ENCODE results near the gene SCGB1D1.
A peak's percentile ranks its signal among the peaks of the same experiment; 100 is the strongest.

Gene SCGB1D1

DNA sequence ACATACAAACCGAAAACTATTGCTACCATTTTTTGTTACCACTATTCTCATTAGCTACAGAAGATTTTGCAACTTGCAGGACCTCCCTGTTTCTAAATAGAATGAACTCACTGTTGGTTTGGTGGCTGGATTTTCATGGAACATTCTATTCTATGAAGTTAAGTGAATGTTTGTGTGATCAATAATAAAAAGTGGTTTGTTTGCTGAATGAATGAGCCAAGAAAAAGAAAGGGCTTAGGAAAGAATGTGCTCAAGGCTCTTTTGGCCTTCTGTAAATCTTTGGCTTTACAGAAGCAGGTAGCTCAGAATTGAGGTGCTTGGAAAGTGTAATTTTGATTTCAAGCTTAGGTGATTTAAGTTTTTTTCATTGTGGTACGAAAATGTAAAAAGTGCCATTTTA lies 46.2 kb downstream of the SCGB1D1 start:
- no peak overlapping the region for H3K4me2 ChIP-seq (ENCODE audit: low read length)
- no peaks in the 10 kb centered on the region for H3K79me2 ChIP-seq
- H3K4me1 ChIP-seq = no peaks in the 10 kb centered on the region
- H3K9me3 ChIP-seq (ENCODE audit: control insufficient read depth, low read length) = no peaks in the 10 kb centered on the region
- no peak for TF ChIP-seq CTCF (IDR thresholded peaks at IDR 0.05)
- no peaks in the 10 kb centered on the region for H3K36me3 ChIP-seq (ENCODE audit: control insufficient read depth, insufficient read depth, low read length)
- H3K9ac ChIP-seq = no peak overlapping the region
- H3K27ac ChIP-seq = no peak overlapping the region
- H2AFZ ChIP-seq = no peak overlapping the region
- H3K4me3 ChIP-seq (ENCODE audit: low read depth, low read length) = no peak overlapping the region
- H3K27me3 ChIP-seq (ENCODE audit: control insufficient read depth, insufficient read depth, low read length) = no peaks in the 10 kb centered on the region

DNA sequence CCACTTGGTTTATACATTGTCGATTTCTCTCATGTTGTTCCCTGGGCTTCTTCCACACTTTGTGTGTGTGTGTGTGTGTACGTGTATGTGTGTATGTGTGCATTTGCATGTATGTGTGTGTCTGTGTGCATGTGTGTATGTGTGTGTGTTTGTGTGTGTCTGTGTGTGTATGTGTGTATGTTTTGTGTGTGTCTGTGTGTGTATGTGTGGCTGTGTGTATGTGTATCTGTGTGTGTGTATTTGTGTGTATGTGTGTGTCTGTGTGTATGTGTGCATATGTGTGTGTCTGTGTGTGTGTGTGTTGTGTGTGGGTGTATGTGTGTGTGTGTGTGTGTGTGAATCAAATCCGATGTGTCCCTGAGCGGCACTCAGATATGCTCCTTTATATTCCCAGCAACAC lies 47.5 kb downstream of the SCGB1D1 start:
- no peak for TF ChIP-seq CTCF (IDR thresholded peaks at IDR 0.05)

DNA sequence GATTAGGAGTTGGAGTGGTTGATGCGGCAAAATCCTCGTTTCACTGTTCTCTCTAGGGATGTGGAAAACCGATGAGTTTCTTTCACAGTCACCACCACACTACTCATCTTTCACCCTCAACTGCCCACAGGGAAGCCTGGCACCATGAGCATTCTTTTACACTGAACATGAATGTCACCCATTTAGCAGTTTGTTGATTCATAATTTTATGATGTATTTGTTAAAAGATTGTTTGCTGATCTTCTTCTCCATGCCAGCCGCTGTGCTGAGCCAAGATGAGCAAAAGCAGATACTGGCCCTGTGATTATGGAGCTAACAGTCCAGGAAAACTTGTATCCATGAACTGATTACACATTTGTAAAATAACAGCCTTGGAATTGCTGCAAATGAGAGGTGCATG lies 48.1 kb downstream of the SCGB1D1 start:
- no peak overlapping the region for H3K27ac ChIP-seq
- no peak for TF ChIP-seq CTCF (IDR thresholded peaks at IDR 0.05)
- H3K27me3 ChIP-seq (ENCODE audit: control insufficient read depth, insufficient read depth, low read length) = no peaks in the 10 kb centered on the region
- no peaks in the 10 kb centered on the region for H3K79me2 ChIP-seq
- no peak overlapping the region for H3K4me3 ChIP-seq (ENCODE audit: low read depth, low read length)
- no peaks in the 10 kb centered on the region for H3K36me3 ChIP-seq (ENCODE audit: control insufficient read depth, insufficient read depth, low read length)
- no peak overlapping the region for H2AFZ ChIP-seq
- no peak overlapping the region for H3K4me2 ChIP-seq (ENCODE audit: low read length)
- H3K9me3 ChIP-seq (ENCODE audit: control insufficient read depth, low read length) = no peaks in the 10 kb centered on the region
- H3K4me1 ChIP-seq = peaks cover 4% of the 10 kb centered on the region
- H3K9ac ChIP-seq = no peak overlapping the region

More for the DNA sequence above, 47.5 kb downstream of the SCGB1D1 start:
- Histone ChIP-seq H3K4me1 (peaks cover 4% of the 10 kb centered on the region), H3K79me2 (no peaks in the 10 kb centered on the region), H2AFZ (no peak overlapping the region), H3K4me2 (ENCODE audit: low read length) (no peak overlapping the region), H3K27ac (no peak overlapping the region), H3K36me3 (ENCODE audit: control insufficient read depth, insufficient read depth, low read length) (no peaks in the 10 kb centered on the region), H3K4me3 (ENCODE audit: low read depth, low read length) (no peak overlapping the region), H3K9ac (no peak overlapping the region), H3K9me3 (ENCODE audit: control insufficient read depth, low read length) (no peaks in the 10 kb centered on the region), H3K27me3 (ENCODE audit: control insufficient read depth, insufficient read depth, low read length) (no peaks in the 10 kb centered on the region)

- peaks cover 4% of the 10 kb centered on the region for H3K4me1 ChIP-seq
- no peaks in the 10 kb centered on the region for H3K79me2 ChIP-seq
- TF ChIP-seq CTCF (IDR thresholded peaks at IDR 0.05) = no peak
- H2AFZ ChIP-seq = no peak overlapping the region
- H3K4me3 ChIP-seq (ENCODE audit: low read depth, low read length) = no peak overlapping the region
- H3K27ac ChIP-seq = no peak overlapping the region
- no peaks in the 10 kb centered on the region for H3K27me3 ChIP-seq (ENCODE audit: control insufficient read depth, insufficient read depth, low read length)
- no peak overlapping the region for H3K9ac ChIP-seq
- no peak overlapping the region for H3K4me2 ChIP-seq (ENCODE audit: low read length)
- H3K9me3 ChIP-seq (ENCODE audit: control insufficient read depth, low read length) = no peaks in the 10 kb centered on the region
- no peaks in the 10 kb centered on the region for H3K36me3 ChIP-seq (ENCODE audit: control insufficient read depth, insufficient read depth, low read length)
Observed at GRCh38 chr11:62241095-62241494, 51.1 kb downstream of the SCGB1D1 start.

DNA sequence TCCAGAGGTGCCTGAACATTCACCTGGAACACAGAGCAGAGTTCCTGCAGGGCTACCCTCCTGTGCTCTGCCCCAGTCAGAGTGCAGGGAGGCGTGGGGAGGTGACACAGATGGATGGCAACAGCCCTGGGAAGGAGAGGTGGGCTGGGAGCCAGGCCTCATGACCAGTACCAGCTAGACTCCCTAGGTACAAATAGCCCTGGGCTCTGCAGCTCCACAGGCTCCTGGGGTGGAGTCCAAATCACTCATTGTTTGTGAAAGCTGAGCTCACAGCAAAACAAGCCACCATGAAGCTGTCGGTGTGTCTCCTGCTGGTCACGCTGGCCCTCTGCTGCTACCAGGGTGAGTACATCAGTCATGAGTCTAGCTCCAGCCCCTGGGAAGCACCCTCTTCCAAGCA lies 52.0 kb downstream of the SCGB1D1 start, which contains the start of gene SCGB1D2:
Gene SCGB1D2 (plus strand): TSS at position 219 of the 400 bp plus-strand sequence. CDS start 69 bp downstream, at position 288.
- Histone ChIP-seq H3K4me3 (ENCODE audit: low read depth, low read length) (no peak within 1 kb of the TSS), H3K79me2 (no peaks in the 10 kb centered on the region), H3K9me3 (ENCODE audit: control insufficient read depth, low read length) (no peaks in the 10 kb centered on the region), H3K27me3 (ENCODE audit: control insufficient read depth, insufficient read depth, low read length) (no peaks in the 10 kb centered on the region), H3K27ac (peak within 1 kb of the TSS; percentile 15), H3K4me1 (peaks cover 4% of the 10 kb centered on the region), H3K36me3 (ENCODE audit: control insufficient read depth, insufficient read depth, low read length) (no peaks in the 10 kb centered on the region), H3K9ac (no peak within 1 kb of the TSS), H3K4me2 (ENCODE audit: low read length) (no peak within 1 kb of the TSS), H2AFZ (no peak within 1 kb of the TSS)
- TF ChIP-seq CTCF (IDR thresholded peaks at IDR 0.05) = no peak

Measured in parathyroid adenoma (tissue), 2 donors.